ENCODE measurements around the gene MBTPS1. TPM values are rescaled to one million over a fixed set of nuclear protein-coding genes. Genes with fewer than 3 reads are reported as not detected.

MBTPS1 gene
- total and polyA plus RNA-seq, 10 of the 15 experiments (the other 5 are each of a cell fraction or from before 2014, with no cell fraction given), result 1.3 to 43.9 (median 35.2) TPM

GRCh38 chr16:84116720-84117493 is at the start of gene MBTPS1 (continued):
- TF ChIP-seq REST (IDR thresholded peaks at IDR 0.05; ENCODE audit: low read depth, low read length) (0 out of 2 replicates have a peak, but pooled peaks have one; percentile 4), ZNF207 (IDR thresholded peaks at IDR 0.05; ENCODE audit: borderline replicate concordance) (peak; percentile 67; the same call in 1 of the 2 replicates), CHD4 (IDR thresholded peaks at IDR 0.05) (no peak), HCFC1 (IDR thresholded peaks at IDR 0.05; ENCODE audit: low read length) (peak; percentile 32; the same call in 1 of the 2 replicates), PAX5 (IDR thresholded peaks at IDR 0.05; ENCODE audit: borderline replicate concordance, low read depth, low read length) (0 out of 2 replicates have a peak, but pooled peaks have one; percentile 8), EP300 (IDR thresholded peaks at IDR 0.05; ENCODE audit: borderline replicate concordance in 1 of 2, control insufficient read depth in 1 of 2, low read depth in 2 of 2, low read length in 2 of 2) (0 out of 4 replicates have a peak, but pooled peaks of 1 of the 2 experiments have one; percentile 47), DPF2 (IDR thresholded peaks at IDR 0.05) (peak; percentile 84; the same call in 1 of the 2 replicates), CHD2 (IDR thresholded peaks at IDR 0.05; ENCODE audit: borderline replicate concordance, low read depth, low read length) (peak; percentile 99), NR2C2 (IDR thresholded peaks at IDR 0.05; ENCODE audit: borderline replicate concordance, control insufficient read depth, insufficient read length, low read depth) (no peak), RCOR1 (conservative IDR thresholded peaks at IDR 0.05; ENCODE audit: low read depth, low read length) (peak; percentile 98), POLR2AphosphoS5 (IDR thresholded peaks at IDR 0.05; ENCODE audit: low read length) (peak; percentile 82), PKNOX1 (IDR thresholded peaks at IDR 0.05) (peak; percentile 78), BHLHE40 (IDR thresholded peaks at IDR 0.05; ENCODE audit: borderline replicate concordance in 1 of 2, low read depth in 2 of 2, low read length in 1 of 2) (peak; percentile 30 to 68; a peak in 2 of 4 replicates), CTCF (IDR thresholded peaks at IDR 0.05 in 2 of 3, conservative IDR thresholded peaks at IDR 0.05 in 1 of 3; ENCODE audit: control insufficient read depth in 2 of 3, extremely low read depth in 1 of 3, insufficient read depth in 1 of 3, low read depth in 3 of 3, low read length in 3 of 3) (0 out of 6 replicates have a peak, but pooled peaks of 1 of the 3 experiments have one; percentile 20), MAX (IDR thresholded peaks at IDR 0.05; ENCODE audit: low read depth, low read length) (peak; percentile 64; the same call in 1 of the 2 replicates), SMAD5 (IDR thresholded peaks at IDR 0.05; ENCODE audit: low read depth) (peak; percentile 69; the same call in 1 of the 2 replicates), SMC3 (IDR thresholded peaks at IDR 0.05; ENCODE audit: borderline replicate concordance, low read length) (no peak), POU2F2 (IDR thresholded peaks at IDR 0.05; ENCODE audit: borderline replicate concordance, low read depth, low read length) (peak; percentile 8; the same call in 1 of the 3 replicates)

Measured in GM12878 (cell line).